ENCODE measurements around the gene VPS13A. TPM values are rescaled to one million over a fixed set of nuclear protein-coding genes. Genes with fewer than 3 reads are reported as not detected.

The VPS13A gene
- polyA plus RNA-seq (2013, experiment 1 of 2), result 11.6 TPM
- polyA plus RNA-seq (2013, experiment 2 of 2), result 12.6 TPM

DNA sequence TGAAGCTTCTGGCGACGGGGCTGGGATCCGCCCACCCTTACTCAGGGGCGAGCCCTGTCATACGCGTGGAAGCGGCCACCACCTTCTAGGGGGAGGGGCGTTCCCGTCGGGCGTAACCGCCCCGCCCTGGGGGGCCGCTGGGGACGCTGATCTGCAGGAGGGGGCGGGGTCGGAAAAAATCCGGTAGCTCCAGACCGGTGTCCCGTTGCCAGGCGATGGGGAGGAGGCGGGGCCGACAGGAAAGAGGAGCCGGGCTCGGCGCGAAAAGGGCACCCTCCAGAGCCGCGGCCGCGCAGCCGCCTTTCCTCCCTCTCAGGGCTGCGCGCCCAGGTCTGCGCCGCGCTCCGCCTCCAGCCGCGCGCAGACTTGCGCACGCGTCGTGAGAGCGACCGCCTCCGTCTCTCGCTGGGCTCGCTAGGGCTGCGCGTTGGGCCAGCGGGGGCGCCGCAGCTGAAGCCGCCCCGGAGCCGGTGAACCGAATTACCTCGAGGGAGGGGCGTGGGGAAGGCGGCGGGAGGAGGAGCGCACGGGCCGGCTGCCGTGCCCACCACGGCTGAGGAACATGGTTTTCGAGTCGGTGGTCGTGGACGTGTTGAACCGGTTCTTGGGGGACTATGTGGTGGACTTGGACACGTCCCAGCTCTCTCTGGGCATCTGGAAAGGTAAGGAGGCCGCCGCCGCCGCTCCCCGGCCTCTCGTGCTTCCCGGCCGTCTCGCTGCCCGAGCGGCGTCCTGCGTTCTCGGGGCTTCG, at the start of gene VPS13A:
TSS of gene VPS13A (plus strand) at position 392 of the 751 bp plus-strand sequence. CDS start at position 563, 171 bp downstream.
- Histone ChIP-seq H3K4me1 (ENCODE audit: insufficient read depth, low read length) (peaks cover 14% of the 10 kb centered on the region), H3K4me3 (ENCODE audit: low read length) (peak within 1 kb of the TSS; percentile 87), H3K9ac (ENCODE audit: low read depth, low read length) (peak within 1 kb of the TSS; percentile 79), H3K9me3 (ENCODE audit: insufficient read depth, low read depth, low read length) (no peaks in the 10 kb centered on the region), H3K27me3 (ENCODE audit: insufficient read depth, low read length) (peaks cover 6% of the 10 kb centered on the region; the same call in 1 of the 2 replicates), H3K36me3 (ENCODE audit: insufficient read depth, low read length) (no peaks in the 10 kb centered on the region), H3K27ac (ENCODE audit: low read depth, low read length) (peak within 1 kb of the TSS; percentile 66; the same call in 1 of the 2 replicates)
- WGBS, result under 1% methylated on average over 89 of the region's 89 CpGs

DNA sequence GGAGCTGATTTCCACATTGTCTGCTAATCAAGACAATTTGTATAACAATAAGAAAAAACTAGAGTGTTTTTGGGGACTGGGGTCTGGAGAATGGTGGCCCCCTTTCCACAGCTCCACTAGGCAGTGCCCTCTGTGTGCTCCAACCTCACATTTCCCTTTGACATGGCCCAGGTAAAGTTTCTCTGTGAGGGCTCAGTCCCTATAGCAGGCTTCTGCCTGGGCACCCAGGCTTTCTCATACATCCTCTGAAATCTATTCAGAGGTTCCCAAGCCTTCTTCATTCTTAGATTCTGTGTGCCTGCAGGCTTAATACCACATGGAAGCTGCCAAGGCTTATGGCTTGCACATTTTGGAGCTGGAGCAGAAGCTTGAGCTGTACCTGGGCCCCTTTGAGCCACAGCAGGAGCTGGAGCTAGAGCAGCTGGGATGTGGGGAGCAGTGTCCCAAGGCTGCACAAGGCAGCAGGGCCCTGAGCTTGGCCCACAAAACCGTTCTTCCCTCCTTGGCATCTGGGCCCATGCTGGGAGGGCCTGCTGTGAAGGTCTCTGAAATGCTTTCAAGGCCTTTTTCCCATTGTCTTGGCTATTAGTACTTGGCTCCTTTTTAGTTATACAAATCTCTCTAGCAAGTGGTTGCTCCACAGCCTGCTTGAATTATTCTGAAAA, 49.1 kb upstream of the VPS13A start:
- peaks cover 33% of the 10 kb centered on the region for H3K4me1 ChIP-seq (ENCODE audit: insufficient read depth, low read length)
- H3K27me3 ChIP-seq (ENCODE audit: insufficient read depth, low read length), result no peaks in the 10 kb centered on the region
- no peak overlapping the region for H3K4me3 ChIP-seq (ENCODE audit: low read length)
- H3K27ac ChIP-seq (ENCODE audit: low read depth, low read length), result peak overlapping the region; percentile 67; the same call in 1 of the 2 replicates
- H3K9ac ChIP-seq (ENCODE audit: low read depth, low read length), result no peak overlapping the region
- 3% methylated on average over 1 of the region's 1 CpG for WGBS
- H3K9me3 ChIP-seq (ENCODE audit: insufficient read depth, low read depth, low read length), result peaks cover 16% of the 10 kb centered on the region; the same call in 1 of the 2 replicates
- H3K36me3 ChIP-seq (ENCODE audit: insufficient read depth, low read length), result no peaks in the 10 kb centered on the region

DNA sequence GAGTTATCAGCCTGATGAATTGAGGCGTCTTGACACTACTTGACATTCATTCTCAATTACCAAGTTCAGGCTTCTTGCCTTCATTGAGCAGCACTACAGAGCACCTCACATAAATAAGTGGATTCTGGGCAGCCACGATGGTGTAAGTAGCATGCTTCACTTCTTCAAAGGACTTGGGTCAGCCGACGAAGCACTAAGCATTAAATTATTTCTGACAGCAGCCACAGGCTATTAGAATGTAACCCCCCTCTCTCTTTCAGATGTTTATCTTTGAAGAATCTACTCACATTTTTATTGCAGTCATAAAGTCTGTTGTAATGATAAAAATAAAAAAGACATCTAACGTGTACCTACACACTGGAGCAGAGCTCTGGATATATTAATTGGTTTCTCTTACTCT, 45.9 kb upstream of the VPS13A start:
- H3K4me3 ChIP-seq (ENCODE audit: low read length), result no peak overlapping the region
- H3K9me3 ChIP-seq (ENCODE audit: insufficient read depth, low read depth, low read length), result 0 out of 2 replicates have a peak, but pooled peaks cover 8% of the 10 kb centered on the region
- no peaks in the 10 kb centered on the region for H3K27me3 ChIP-seq (ENCODE audit: insufficient read depth, low read length)
- H3K27ac ChIP-seq (ENCODE audit: low read depth, low read length), result no peak overlapping the region
- H3K36me3 ChIP-seq (ENCODE audit: insufficient read depth, low read length), result no peaks in the 10 kb centered on the region
- H3K9ac ChIP-seq (ENCODE audit: low read depth, low read length), result no peak overlapping the region
- whole genome bisulfite sequencing, result 90% methylated on average over 5 of the region's 5 CpGs
- peaks cover 19% of the 10 kb centered on the region for H3K4me1 ChIP-seq (ENCODE audit: insufficient read depth, low read length)

DNA sequence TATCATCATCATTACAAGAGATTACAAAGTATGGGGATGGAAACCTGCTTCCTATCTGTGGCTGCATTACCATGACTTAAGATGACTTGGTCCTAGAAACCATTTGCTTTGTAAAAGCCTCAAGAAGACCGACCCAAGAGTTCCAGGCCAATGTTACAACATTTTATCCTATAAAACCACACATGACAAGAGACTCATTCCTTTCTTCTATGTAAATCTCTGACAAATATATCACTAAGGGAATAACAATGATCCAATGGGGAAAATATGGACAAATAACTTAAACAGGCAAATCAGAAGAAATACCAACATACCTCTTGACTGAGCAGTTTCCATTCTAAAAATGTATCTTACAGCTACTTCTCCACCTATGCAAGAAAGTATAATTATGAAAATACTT, 44.3 kb upstream of the VPS13A start:
- H3K36me3 ChIP-seq (ENCODE audit: insufficient read depth, low read length), result no peaks in the 10 kb centered on the region
- H3K4me3 ChIP-seq (ENCODE audit: low read length), result no peak overlapping the region
- H3K4me1 ChIP-seq (ENCODE audit: insufficient read depth, low read length), result peaks cover 3% of the 10 kb centered on the region; the same call in 1 of the 2 replicates
- H3K27me3 ChIP-seq (ENCODE audit: insufficient read depth, low read length), result no peaks in the 10 kb centered on the region
- no peak overlapping the region for H3K9ac ChIP-seq (ENCODE audit: low read depth, low read length)
- 73% methylated on average over 1 of the region's 1 CpG for WGBS
- no peak overlapping the region for H3K27ac ChIP-seq (ENCODE audit: low read depth, low read length)
- H3K9me3 ChIP-seq (ENCODE audit: insufficient read depth, low read depth, low read length), result 0 out of 2 replicates have a peak, but pooled peaks cover 8% of the 10 kb centered on the region

DNA sequence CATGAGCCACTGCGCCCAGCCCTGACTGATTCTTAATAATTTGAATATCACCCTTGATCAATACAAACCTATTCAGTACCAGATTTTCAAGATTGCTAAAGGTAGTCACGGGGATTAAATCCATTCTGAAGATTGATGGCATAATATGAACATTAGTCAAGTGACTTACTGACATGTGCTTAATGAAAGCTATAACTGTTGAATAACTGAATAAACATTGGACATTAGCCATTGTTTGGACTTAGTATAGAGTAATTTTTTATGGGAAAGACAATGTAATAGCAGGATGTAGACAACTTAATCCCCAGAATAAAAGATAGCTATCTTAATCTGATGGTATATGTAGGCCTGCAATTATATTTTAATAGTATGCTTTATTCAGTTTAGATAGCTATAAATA, 35.0 kb upstream of the VPS13A start:
- 98% methylated on average over 2 of the region's 2 CpGs for WGBS
- no peaks in the 10 kb centered on the region for H3K9me3 ChIP-seq (ENCODE audit: insufficient read depth, low read depth, low read length)
- peaks cover 13% of the 10 kb centered on the region for H3K4me1 ChIP-seq (ENCODE audit: insufficient read depth, low read length)
- H3K36me3 ChIP-seq (ENCODE audit: insufficient read depth, low read length), result no peaks in the 10 kb centered on the region
- H3K4me3 ChIP-seq (ENCODE audit: low read length), result no peak overlapping the region
- no peaks in the 10 kb centered on the region for H3K27me3 ChIP-seq (ENCODE audit: insufficient read depth, low read length)
- H3K9ac ChIP-seq (ENCODE audit: low read depth, low read length), result no peak overlapping the region
- H3K27ac ChIP-seq (ENCODE audit: low read depth, low read length), result no peak overlapping the region

DNA sequence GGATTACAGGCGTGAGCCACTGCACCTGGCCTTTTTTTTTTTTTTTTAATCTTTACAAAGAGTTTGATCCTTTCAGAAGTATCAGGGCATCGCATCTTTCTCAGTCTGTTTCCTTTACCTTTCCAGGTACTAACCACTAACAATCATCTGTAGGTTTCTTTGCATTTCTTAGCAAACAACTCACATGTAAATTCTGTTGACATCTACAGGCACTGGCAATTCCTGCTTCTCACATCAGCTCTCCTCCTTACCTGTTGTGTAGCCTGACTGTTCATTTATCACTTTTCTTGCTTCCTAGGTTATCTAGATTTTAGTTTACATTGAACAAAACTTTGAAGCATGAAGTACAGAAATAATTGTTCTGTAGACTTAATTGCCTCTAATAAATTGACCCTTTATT, 27.5 kb upstream of the VPS13A start:
- H3K4me1 ChIP-seq (ENCODE audit: insufficient read depth, low read length), result peaks cover 10% of the 10 kb centered on the region
- H3K27me3 ChIP-seq (ENCODE audit: insufficient read depth, low read length), result peaks cover 7% of the 10 kb centered on the region; the same call in 1 of the 2 replicates
- H3K36me3 ChIP-seq (ENCODE audit: insufficient read depth, low read length), result no peaks in the 10 kb centered on the region
- no peak overlapping the region for H3K27ac ChIP-seq (ENCODE audit: low read depth, low read length)
- 49% methylated on average over 2 of the region's 2 CpGs for WGBS
- no peaks in the 10 kb centered on the region for H3K9me3 ChIP-seq (ENCODE audit: insufficient read depth, low read depth, low read length)
- H3K4me3 ChIP-seq (ENCODE audit: low read length), result no peak overlapping the region
- no peak overlapping the region for H3K9ac ChIP-seq (ENCODE audit: low read depth, low read length)

DNA sequence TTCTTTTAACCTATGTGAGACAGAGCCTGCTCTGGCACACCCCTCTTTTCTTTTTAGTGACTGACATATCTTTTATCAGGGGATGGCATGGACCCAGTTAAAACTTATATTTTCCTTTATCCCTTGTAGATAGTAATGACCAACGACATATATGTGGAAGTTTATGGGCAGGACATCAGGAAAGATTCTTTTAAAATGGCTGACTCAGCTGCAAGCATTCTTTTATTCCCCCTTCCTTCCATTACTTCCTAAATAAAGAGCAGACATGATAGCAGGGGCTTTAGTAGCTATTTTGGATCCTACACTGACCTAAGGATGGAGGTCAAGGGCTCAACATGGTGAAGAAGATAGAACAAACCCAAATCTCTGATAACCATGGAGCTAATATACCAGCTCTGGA, 25.0 kb upstream of the VPS13A start:
- Histone ChIP-seq H3K4me3 (ENCODE audit: low read length) (no peak overlapping the region), H3K9ac (ENCODE audit: low read depth, low read length) (no peak overlapping the region), H3K4me1 (ENCODE audit: insufficient read depth, low read length) (peaks cover 10% of the 10 kb centered on the region), H3K9me3 (ENCODE audit: insufficient read depth, low read depth, low read length) (no peaks in the 10 kb centered on the region), H3K27ac (ENCODE audit: low read depth, low read length) (no peak overlapping the region), H3K27me3 (ENCODE audit: insufficient read depth, low read length) (peaks cover 7% of the 10 kb centered on the region; the same call in 1 of the 2 replicates), H3K36me3 (ENCODE audit: insufficient read depth, low read length) (no peaks in the 10 kb centered on the region)
- 100% methylated on average over 1 of the region's 1 CpG for WGBS

DNA sequence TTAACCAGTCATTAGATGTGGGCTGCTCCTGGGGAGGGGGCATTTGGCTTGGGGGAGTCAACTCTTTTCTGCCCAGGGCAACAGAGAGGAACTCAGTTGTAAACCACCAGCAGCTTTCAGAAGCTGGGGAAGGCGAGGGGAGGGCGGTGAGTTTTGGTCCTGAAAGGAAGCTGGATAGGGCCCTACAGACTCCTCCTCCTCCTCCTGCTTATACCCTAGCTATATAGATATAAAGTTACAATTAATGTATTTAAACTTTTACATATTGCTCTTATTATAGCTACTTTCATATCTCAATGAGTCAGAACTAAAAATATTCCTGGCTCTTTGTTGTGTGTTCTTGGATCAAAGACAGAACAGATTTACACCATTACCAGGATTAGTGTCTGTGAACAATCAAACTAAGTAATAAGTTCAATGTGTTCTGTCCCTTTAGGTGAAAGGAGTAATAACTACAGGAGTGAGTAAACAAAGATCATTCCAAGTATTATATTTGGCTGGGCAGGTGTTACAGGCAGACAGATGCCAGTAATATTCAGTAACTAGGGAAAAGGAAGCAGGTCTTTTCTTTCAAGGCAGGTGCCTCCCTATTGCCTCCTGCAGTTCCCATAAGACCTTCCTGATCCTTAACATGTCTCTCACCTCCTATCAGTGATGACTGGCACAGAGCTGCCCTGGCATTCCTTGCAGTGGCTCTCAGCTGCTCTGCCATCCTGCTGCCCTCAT, 20.5 kb upstream of the VPS13A start:
- 90% methylated on average over 2 of the region's 2 CpGs for WGBS
- H3K9me3 ChIP-seq (ENCODE audit: insufficient read depth, low read depth, low read length), result no peaks in the 10 kb centered on the region
- no peak overlapping the region for H3K27ac ChIP-seq (ENCODE audit: low read depth, low read length)
- no peaks in the 10 kb centered on the region for H3K4me1 ChIP-seq (ENCODE audit: insufficient read depth, low read length)
- no peaks in the 10 kb centered on the region for H3K36me3 ChIP-seq (ENCODE audit: insufficient read depth, low read length)
- no peaks in the 10 kb centered on the region for H3K27me3 ChIP-seq (ENCODE audit: insufficient read depth, low read length)
- no peak overlapping the region for H3K9ac ChIP-seq (ENCODE audit: low read depth, low read length)
- no peak overlapping the region for H3K4me3 ChIP-seq (ENCODE audit: low read length)

DNA sequence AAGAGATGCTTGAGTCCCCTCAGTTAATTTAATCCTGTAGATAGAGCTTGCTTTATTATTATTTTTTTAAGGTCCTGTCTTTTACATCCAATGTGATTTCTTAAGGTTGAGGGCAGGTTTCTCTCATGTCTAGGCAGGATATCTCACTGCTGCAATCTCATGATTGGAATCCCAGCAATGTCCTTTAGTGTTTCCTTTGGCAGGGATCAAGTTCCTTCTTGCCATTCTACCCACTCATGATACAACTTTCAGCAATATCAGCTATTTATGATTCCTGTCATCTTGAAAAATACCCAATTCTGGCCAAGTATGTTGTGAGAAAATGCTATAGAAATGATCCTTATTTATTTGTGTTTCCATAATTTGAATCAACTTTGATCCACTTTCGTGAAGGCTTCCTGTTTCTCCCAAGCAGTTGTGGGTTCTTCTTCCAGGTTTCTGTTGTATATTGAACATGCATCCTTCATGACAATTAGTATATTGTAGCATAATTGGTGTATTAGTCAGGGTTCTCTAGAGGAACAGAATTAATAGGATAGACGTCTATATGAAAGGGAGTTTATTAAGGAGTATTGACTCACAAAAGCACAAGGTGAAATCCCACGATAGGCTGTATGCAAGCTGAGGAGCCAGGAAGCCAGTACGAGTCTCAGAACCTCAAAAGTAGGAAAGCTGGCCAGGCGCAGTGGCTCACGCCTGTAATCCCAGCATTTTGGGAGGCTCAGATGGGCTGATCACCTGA, 18.4 kb upstream of the VPS13A start:
- no peaks in the 10 kb centered on the region for H3K27me3 ChIP-seq (ENCODE audit: insufficient read depth, low read length)
- no peaks in the 10 kb centered on the region for H3K9me3 ChIP-seq (ENCODE audit: insufficient read depth, low read depth, low read length)
- H3K36me3 ChIP-seq (ENCODE audit: insufficient read depth, low read length), result no peaks in the 10 kb centered on the region
- whole genome bisulfite sequencing, result 93% methylated on average over 6 of the region's 6 CpGs
- no peaks in the 10 kb centered on the region for H3K4me1 ChIP-seq (ENCODE audit: insufficient read depth, low read length)
- H3K9ac ChIP-seq (ENCODE audit: low read depth, low read length), result no peak overlapping the region
- no peak overlapping the region for H3K4me3 ChIP-seq (ENCODE audit: low read length)
- no peak overlapping the region for H3K27ac ChIP-seq (ENCODE audit: low read depth, low read length)

DNA sequence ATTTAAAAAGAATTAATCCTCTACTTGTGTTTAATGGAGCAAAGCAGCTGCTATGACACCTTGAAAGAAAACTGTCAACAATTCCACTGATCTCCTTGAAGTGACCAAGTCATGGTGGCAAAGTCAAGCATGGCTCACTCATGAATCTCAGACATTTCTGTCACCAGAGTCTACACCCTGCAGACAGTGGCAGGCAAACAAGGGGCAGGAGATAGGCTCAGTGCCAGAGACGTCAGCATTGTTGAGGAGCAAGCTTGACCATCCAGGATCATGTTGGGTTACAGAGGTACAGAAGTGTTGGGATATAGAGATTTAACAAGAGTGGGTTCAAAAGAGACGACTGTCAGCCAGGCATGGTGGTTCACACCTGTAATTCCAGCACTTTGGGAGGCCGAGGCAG, 16.1 kb upstream of the VPS13A start:
- Histone ChIP-seq H3K9me3 (ENCODE audit: insufficient read depth, low read depth, low read length) (no peaks in the 10 kb centered on the region), H3K4me3 (ENCODE audit: low read length) (no peak overlapping the region), H3K9ac (ENCODE audit: low read depth, low read length) (no peak overlapping the region), H3K4me1 (ENCODE audit: insufficient read depth, low read length) (no peaks in the 10 kb centered on the region), H3K27ac (ENCODE audit: low read depth, low read length) (no peak overlapping the region), H3K36me3 (ENCODE audit: insufficient read depth, low read length) (no peaks in the 10 kb centered on the region), H3K27me3 (ENCODE audit: insufficient read depth, low read length) (no peaks in the 10 kb centered on the region)
- 89% methylated on average over 3 of the region's 3 CpGs for WGBS

Data from HUES64 (cell line).